PC-9 (cell line): ENCODE measurements around the gene C2CD2. TPM values are rescaled to one million over a fixed set of nuclear protein-coding genes. Genes with fewer than 3 reads are reported as not detected.
A peak's percentile ranks its signal among the peaks of the same experiment; 100 is the strongest.

Source experiments
- Bru-seq: library from RNA; stranded (reverse); fragments of 400-500 nt; gene quantifications from one replicate; lab custom pipeline; 2021; lab: Mats Ljungman, UMichigan
- BruChase-seq, 2 experiments: library from RNA; stranded (reverse); fragments of 400-500 nt; gene quantifications; one replicate each; lab custom pipeline; 2021; lab: Mats Ljungman, UMichigan
- BruUV-seq: library from RNA; stranded (reverse); fragments of 400-500 nt; replicated peaks from 2 replicates; lab custom pipeline; 2021; lab: Mats Ljungman, UMichigan
- CTCF ChIA-PET: fragments of 300-600 bp; sonication (Branson Sonifier 250); formaldehyde crosslinking; loops from one replicate; lab custom pipeline; 2022; ENCODE audit warnings: antibody characterized with exemption; lab: Charles Lee
- POLR2A ChIA-PET: fragments of 300-600 bp; sonication (Branson Sonifier 250); formaldehyde crosslinking; loops from one replicate; lab custom pipeline; 2022; ENCODE audit warnings: antibody characterized with exemption; ENCODE audit not compliant: unreplicated experiment; lab: Charles Lee
- DNase-seq, 2 experiments: peaks; one replicate each; pipeline versions ENCODE4 v3.0.0 to v3.0.0-alpha.2; 2015 to 2022; ENCODE audit warnings: mixed read lengths in 1 of 2
- H2AFZ ChIP-seq: fragments of 200-600 bp; sonication (generic); 2 replicates; pipeline ENCODE4 v1.8.1; 2017; ENCODE audit warnings: antibody characterized with exemption
- H3F3A ChIP-seq: fragments of 200-600 bp; sonication (generic); 2 replicates; pipeline ENCODE4 v1.8.1; 2017; ENCODE audit warnings: antibody characterized with exemption, mild to moderate bottlenecking, low read depth; ENCODE audit not compliant: insufficient read depth
- H3K27ac ChIP-seq: fragments of 200-600 bp; sonication (generic); 2 replicates; pipeline ENCODE4 v1.6.1; 2016; ENCODE audit warnings: mixed run types
- H3K27me3 ChIP-seq: fragments of 200-600 bp; sonication (generic); 2 replicates; pipeline ENCODE4 v1.6.1; 2016; ENCODE audit warnings: low read depth, mixed run types; ENCODE audit not compliant: insufficient read depth
- H3K36me3 ChIP-seq: fragments of 200-600 bp; sonication (generic); 2 replicates; pipeline ENCODE4 v1.6.1; 2016; ENCODE audit warnings: low read depth, mixed run types
- H3K4me1 ChIP-seq: fragments of 200-600 bp; sonication (generic); replicated peaks from 2 replicates; pipeline ENCODE4 v1.6.1; 2016; ENCODE audit warnings: mixed run types; ENCODE audit not compliant: insufficient read depth
- H3K4me2 ChIP-seq: fragments of 200-600 bp; sonication (generic); 2 replicates; pipeline ENCODE4 v1.6.1; 2017; ENCODE audit warnings: mixed run types
- H3K4me3 ChIP-seq: fragments of 200-600 bp; sonication (generic); 2 replicates; pipeline ENCODE4 v1.6.1; 2016; ENCODE audit warnings: mixed run types
- H3K79me2 ChIP-seq: fragments of 200-600 bp; sonication (generic); 2 replicates; pipeline ENCODE4 v1.6.1; 2017; ENCODE audit warnings: low read depth, mixed run types
- H3K9me2 ChIP-seq: fragments of 200-600 bp; sonication (generic); 2 replicates; pipeline ENCODE4 v1.8.1; 2017; ENCODE audit warnings: mild to moderate bottlenecking; ENCODE audit not compliant: insufficient read depth
- H3K9me3 ChIP-seq: fragments of 200-600 bp; sonication (generic); 2 replicates; pipeline ENCODE4 v1.8.1; 2016; ENCODE audit warnings: low read depth; ENCODE audit not compliant: insufficient read depth
- H4K20me1 ChIP-seq: fragments of 200-600 bp; sonication (generic); 2 replicates; pipeline ENCODE4 v1.8.1; 2017; ENCODE audit not compliant: insufficient read depth
- EZH2 ChIP-seq: fragments of 200-600 bp; sonication (generic); IDR thresholded peaks from 2 replicates; pipeline ENCODE4 v1.8.0; 2017; ENCODE audit warnings: antibody characterized with exemption, low read depth
- intact Hi-C: fragments of 100-400 bp; cut with micrococcal nuclease; formaldehyde crosslinking; loops from one replicate; pipeline ENCODE4 v1.10.0; 2022; ENCODE audit not compliant: unreplicated experiment
- long read RNA-seq: library from polyadenylated mRNA; stranded (forward); transcript quantifications from one replicate; pipeline ENCODE4 v2.0.0, GENCODE V29; 2022
- total RNA-seq: library from RNA; stranded (reverse); gene quantifications from 2 replicates; pipeline ENCODE4 v1.2.3, GENCODE V29; 2021
- TF ChIP-seq, protein P1 (sequence below): fragments of 200-600 bp; sonication (generic); conservative IDR thresholded peaks from 2 replicates; pipeline ENCODE4 v1.6.1; 2017; ENCODE audit warnings: mixed run types, antibody characterized with exemption, mild to moderate bottlenecking, moderate library complexity

The C2CD2 gene
- total RNA-seq (26.8 and 27.9 TPM in 2 replicates), Bru-seq, nascent RNA (percentile 70 among the genes with signal in this experiment), BruChase-seq, experiment 1, labeled RNA remaining after a 2-hour chase (percentile 75 among the genes with signal in this experiment), BruChase-seq, experiment 2, labeled RNA remaining after a 6-hour chase (percentile 81 among the genes with signal in this experiment)
- long read RNA-seq, full-length matches to known transcripts: 6 of 24 reads
- long read RNA-seq, partial matches to known transcripts: 5 of 24 reads
- long read RNA-seq, other reads (novel, unspliced or antisense): 13 of 24 reads

DNA sequence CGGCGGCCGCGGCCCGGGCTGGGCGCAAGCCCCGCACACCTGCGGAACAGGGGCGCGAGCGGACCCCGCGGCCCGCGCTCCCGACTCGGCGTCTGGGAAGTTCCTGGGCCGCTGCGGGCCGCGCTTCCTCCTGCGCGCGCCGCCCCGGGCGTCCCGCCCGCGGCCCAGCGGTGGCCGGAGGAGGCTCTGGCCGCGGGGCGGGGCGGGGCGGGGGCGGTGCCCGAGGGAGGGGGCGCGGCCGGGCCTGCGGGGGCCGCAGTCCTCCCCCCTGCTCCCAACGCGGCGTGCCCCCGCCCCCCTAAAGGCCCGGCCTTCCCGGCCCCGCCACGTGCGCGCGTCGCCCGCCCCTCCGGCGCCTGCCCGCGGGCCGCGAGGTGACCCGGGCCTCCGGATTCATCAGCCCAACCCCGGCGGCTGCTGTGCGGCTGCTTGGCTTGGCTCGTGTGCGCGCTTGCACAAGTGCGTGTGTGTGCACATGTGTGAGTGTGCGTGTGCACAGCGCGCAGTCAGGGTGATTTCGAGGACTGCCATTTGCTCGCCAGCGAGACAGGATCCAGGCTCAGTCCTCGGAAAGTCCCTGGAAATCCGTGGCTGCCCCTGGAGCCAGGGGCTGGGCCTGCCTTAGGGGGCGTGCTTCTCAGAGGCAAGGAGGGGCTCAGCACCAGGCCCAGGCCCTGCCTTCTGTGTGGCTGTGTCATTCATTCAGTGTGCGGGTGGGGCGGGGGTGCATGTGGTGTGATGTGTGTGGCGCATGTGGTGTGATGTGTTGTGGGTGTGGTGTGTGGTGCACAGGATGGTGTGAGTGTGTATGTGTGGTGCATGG is at the start of gene C2CD2:
Gene C2CD2 (minus strand): TSS at position 188 of the 823 bp plus-strand sequence. CDS start 370 bp downstream, outside the sequence.
- DNase-seq: peak in 1 of 2 experiments; percentile 77
- H3K27ac ChIP-seq: peak within 1 kb of the TSS; percentile 43; the same call in 1 of the 2 replicates
- H3K9me3 ChIP-seq: no peaks in the 10 kb centered on the region
- H4K20me1 ChIP-seq: no peaks in the 10 kb centered on the region
- peaks cover 37% of the 10 kb centered on the region for H3F3A ChIP-seq
- TF ChIP-seq EZH2: no peak
- TF ChIP-seq, protein P1, sequence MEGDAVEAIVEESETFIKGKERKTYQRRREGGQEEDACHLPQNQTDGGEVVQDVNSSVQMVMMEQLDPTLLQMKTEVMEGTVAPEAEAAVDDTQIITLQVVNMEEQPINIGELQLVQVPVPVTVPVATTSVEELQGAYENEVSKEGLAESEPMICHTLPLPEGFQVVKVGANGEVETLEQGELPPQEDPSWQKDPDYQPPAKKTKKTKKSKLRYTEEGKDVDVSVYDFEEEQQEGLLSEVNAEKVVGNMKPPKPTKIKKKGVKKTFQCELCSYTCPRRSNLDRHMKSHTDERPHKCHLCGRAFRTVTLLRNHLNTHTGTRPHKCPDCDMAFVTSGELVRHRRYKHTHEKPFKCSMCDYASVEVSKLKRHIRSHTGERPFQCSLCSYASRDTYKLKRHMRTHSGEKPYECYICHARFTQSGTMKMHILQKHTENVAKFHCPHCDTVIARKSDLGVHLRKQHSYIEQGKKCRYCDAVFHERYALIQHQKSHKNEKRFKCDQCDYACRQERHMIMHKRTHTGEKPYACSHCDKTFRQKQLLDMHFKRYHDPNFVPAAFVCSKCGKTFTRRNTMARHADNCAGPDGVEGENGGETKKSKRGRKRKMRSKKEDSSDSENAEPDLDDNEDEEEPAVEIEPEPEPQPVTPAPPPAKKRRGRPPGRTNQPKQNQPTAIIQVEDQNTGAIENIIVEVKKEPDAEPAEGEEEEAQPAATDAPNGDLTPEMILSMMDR: no peak
- no peaks in the 10 kb centered on the region for H3K36me3 ChIP-seq
- peak within 1 kb of the TSS; percentile 78 for H2AFZ ChIP-seq
- peak within 1 kb of the TSS; percentile 84 for H3K4me3 ChIP-seq
- peaks cover 40% of the 10 kb centered on the region for H3K79me2 ChIP-seq
- BruUV-seq: no TSS peak
- intact Hi-C loops: no loop called here
- H3K27me3 ChIP-seq: no peaks in the 10 kb centered on the region
- CTCF ChIA-PET: no interaction called here
- POLR2A ChIA-PET: no interaction called here
- no peaks in the 10 kb centered on the region for H3K9me2 ChIP-seq
- peak within 1 kb of the TSS; percentile 84 for H3K4me2 ChIP-seq
- H3K4me1 ChIP-seq: peaks cover 61% of the 10 kb centered on the region

DNA sequence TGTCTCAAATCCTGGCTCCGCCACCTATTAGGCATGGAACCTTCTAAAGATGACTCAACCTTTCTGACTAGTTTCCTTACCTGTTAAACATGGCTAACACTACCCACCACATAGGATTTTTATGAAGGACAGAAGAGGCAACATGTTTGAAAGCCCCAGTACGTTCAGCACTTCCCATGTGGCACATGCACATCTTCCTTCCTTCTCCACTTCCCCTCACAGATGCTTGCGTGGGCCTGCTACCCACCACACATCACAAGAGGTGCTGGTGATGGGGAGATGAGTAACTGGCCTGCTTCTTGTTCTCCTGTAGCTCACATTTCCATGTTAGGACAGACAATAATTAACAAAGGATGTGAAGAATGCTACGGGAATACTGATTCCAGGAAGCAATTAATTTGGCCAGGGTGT is 49.2 kb upstream of the C2CD2 start:
- Histone ChIP-seq H3K4me3 (no peak overlapping the region), H3F3A (no peaks in the 10 kb centered on the region), H3K9me3 (no peaks in the 10 kb centered on the region), H3K27me3 (no peaks in the 10 kb centered on the region), H3K36me3 (0 out of 2 replicates have a peak, but pooled peaks cover 3% of the 10 kb centered on the region), H3K79me2 (peaks cover 26% of the 10 kb centered on the region), H3K4me2 (no peak overlapping the region), H2AFZ (no peak overlapping the region), H4K20me1 (no peaks in the 10 kb centered on the region), H3K27ac (no peak overlapping the region), H3K4me1 (no peaks in the 10 kb centered on the region), H3K9me2 (no peaks in the 10 kb centered on the region)
- POLR2A ChIA-PET: no interaction called here
- no peak for DNase-seq
- BruUV-seq: no TSS peak
- CTCF ChIA-PET: no interaction called here
- intact Hi-C loops: loop anchor here (2.0 kb wide), 1 partner anchor 44 kb away; no protein-coding TSS in a partner anchor
- no peak for TF ChIP-seq EZH2
- TF ChIP-seq, protein P1: no peak

- Histone ChIP-seq H3K4me1 (no peaks in the 10 kb centered on the region), H2AFZ (no peak overlapping the region), H3K36me3 (no peaks in the 10 kb centered on the region), H3K4me2 (no peak overlapping the region), H3K4me3 (no peak overlapping the region), H3K9me3 (no peaks in the 10 kb centered on the region), H4K20me1 (no peaks in the 10 kb centered on the region), H3K79me2 (peaks cover 20% of the 10 kb centered on the region), H3F3A (no peaks in the 10 kb centered on the region), H3K27ac (no peak overlapping the region), H3K9me2 (no peaks in the 10 kb centered on the region), H3K27me3 (no peaks in the 10 kb centered on the region)
- no TSS peak for BruUV-seq
- POLR2A ChIA-PET: no interaction called here
- TF ChIP-seq EZH2: no peak
- TF ChIP-seq, protein P1: no peak
- CTCF ChIA-PET: no interaction called here
- intact Hi-C loops: loop anchor here (2.0 kb wide), 1 partner anchor 44 kb away; no protein-coding TSS in a partner anchor
- peak in 1 of 2 experiments; percentile 35 for DNase-seq
Observed at GRCh38 chr21:42002421-42002958, 48.7 kb upstream of the C2CD2 start.
